SK-N-SH (cell line): ENCODE results near the gene NADSYN1.

Source experiments
- CTCF ChIP-seq: fragments of 200-600 bp; sonication (generic); IDR thresholded peaks from 2 replicates; pipeline ENCODE4 v1.6.1; 2017; ENCODE audit warnings: antibody characterized with exemption, mild to moderate bottlenecking, moderate library complexity
- EP300 ChIP-seq, 2 experiments: IDR thresholded peaks; 2 replicates each; pipeline versions ENCODE4 v1.4.0 to v1.6.1; 2012; ENCODE audit warnings: borderline replicate concordance in 1 of 2, low read depth in 1 of 2, low read length in 1 of 2
- EZH2phosphoT487 ChIP-seq: fragments of 200-600 bp; sonication (generic); IDR thresholded peaks from 2 replicates; pipeline ENCODE4 v1.6.1; 2017; ENCODE audit warnings: low read depth, mixed run types, mild to moderate bottlenecking, antibody characterized with exemption, moderate library complexity, borderline replicate concordance
- MXI1 ChIP-seq: IDR thresholded peaks from 2 replicates; pipeline ENCODE4 v1.6.1; 2012; ENCODE audit warnings: mild to moderate bottlenecking, low read depth, low read length, improper control_type of control experiment
- NFIC ChIP-seq: IDR thresholded peaks from 2 replicates; pipeline ENCODE4 v1.4.0; 2012; ENCODE audit warnings: borderline replicate concordance
- POLR2AphosphoS5 ChIP-seq: IDR thresholded peaks from 2 replicates; pipeline ENCODE4 v1.6.1; 2012; ENCODE audit warnings: low read depth, low read length
- TAF1 ChIP-seq: IDR thresholded peaks from 2 replicates; pipeline ENCODE4 v1.6.1; 2012; ENCODE audit warnings: low read depth, mild to moderate bottlenecking, low read length, moderate library complexity, borderline replicate concordance
- TCF12 ChIP-seq: IDR thresholded peaks from 2 replicates; pipeline ENCODE4 v1.4.0; 2012
- ZBTB33 ChIP-seq: IDR thresholded peaks from 2 replicates; pipeline ENCODE4 v1.4.0; 2012; ENCODE audit warnings: low read depth, borderline replicate concordance

GRCh38 chr11:71537537-71537936 lies 84.5 kb downstream of the NADSYN1 start:
- no peak for TF ChIP-seq CTCF
- no peak for TF ChIP-seq TAF1
- TF ChIP-seq EZH2phosphoT487: no peak
- no peak for TF ChIP-seq POLR2AphosphoS5
- TF ChIP-seq NFIC: no peak
- no peak for TF ChIP-seq TCF12
- no peak for TF ChIP-seq ZBTB33
- TF ChIP-seq EP300 (IDR thresholded peaks at IDR 0.05; ENCODE audit: borderline replicate concordance in 1 of 2, low read depth in 1 of 2, low read length in 1 of 2): no peak
- no peak for TF ChIP-seq MXI1
